GM12878 (cell line): ENCODE data around the gene HSPA12B. TPM values are rescaled to one million over a fixed set of nuclear protein-coding genes. Genes with fewer than 3 reads are reported as not detected.
A peak's percentile ranks its signal among the peaks of the same experiment; 100 is the strongest.

Source experiments
- ATAC-seq: fragments of 200-7000 bp; cut with Tn5 transposase; 3 replicates; pipeline ENCODE4 v1.9.1; 2020; ENCODE audit warnings: mild to moderate bottlenecking, moderate library complexity
- BruUV-seq: library from RNA; stranded (reverse); fragments of 400-500 nt; replicated peaks from 2 replicates; lab custom pipeline; 2021; lab: Mats Ljungman, UMichigan
- CTCF ChIA-PET: fragments of 300-600 bp; sonication (Branson Sonifier 250); formaldehyde crosslinking; extraction: SDS; loops from one replicate; lab custom pipeline; 2021; ENCODE audit warnings: inconsistent platforms; lab: Yijun Ruan, JAX
- POLR2A ChIA-PET: fragments of 350-600 bp; formaldehyde crosslinking; extraction: SDS; loops from one replicate; lab custom pipeline; 2021; ENCODE audit warnings: inconsistent platforms; lab: Charles Lee
- RAD21 ChIA-PET: fragments of 300-600 bp; sonication (Branson Sonifier 250); formaldehyde crosslinking; loops from one replicate; lab custom pipeline; 2023; ENCODE audit warnings: antibody characterized with exemption; ENCODE audit not compliant: unreplicated experiment; lab: Charles Lee
- SMC1A ChIA-PET: fragments of 300-600 bp; sonication (Branson Sonifier 250); formaldehyde crosslinking; loops from one replicate; lab custom pipeline; 2023; ENCODE audit not compliant: unreplicated experiment, uncharacterized antibody; lab: Charles Lee
- DNase-seq: peaks from one replicate; pipeline ENCODE4 v3.0.0-alpha.2; 2011; ENCODE audit warnings: low read depth, low spot score
- FAIRE-seq: peaks from 3 replicates; lab custom pipeline; 2011; peaks lifted over from hg19 to GRCh38; lab: Jason Lieb, UNC
- H2AFZ ChIP-seq: 2 replicates; pipeline ENCODE4 v1.6.0; 2011; ENCODE audit warnings: low read depth, low read length, control low read depth; ENCODE audit not compliant: control insufficient read depth
- H3K27ac ChIP-seq: 2 replicates; pipeline ENCODE4 v1.5.1; 2011; ENCODE audit warnings: control low read depth; ENCODE audit not compliant: control insufficient read depth, insufficient read depth
- H3K27me3 ChIP-seq, 2 experiments: replicated peaks in 1 of 2; 2 replicates each; pipeline versions ENCODE4 v1.6.0 to v1.6.1; 2011; ENCODE audit warnings: low read length in 1 of 2; ENCODE audit not compliant: control insufficient read depth in 2 of 2, insufficient read depth in 2 of 2
- H3K36me3 ChIP-seq, 2 experiments: 2 replicates each; pipeline ENCODE4 v1.5.1; 2011; ENCODE audit warnings: low read length in 1 of 2; ENCODE audit not compliant: control insufficient read depth in 2 of 2, insufficient read depth in 2 of 2
- H3K4me1 ChIP-seq: 2 replicates; pipeline ENCODE4 v1.6.1; 2011; ENCODE audit warnings: mild to moderate bottlenecking, low read length, moderate library complexity, mixed read lengths; ENCODE audit not compliant: control insufficient read depth, insufficient read depth
- H3K4me2 ChIP-seq: 2 replicates; pipeline ENCODE4 v1.6.0; 2011; ENCODE audit warnings: control low read depth; ENCODE audit not compliant: control insufficient read depth, insufficient read depth
- H3K4me3 ChIP-seq: fragments of 200-600 bp; sonication (generic); 2 replicates; pipeline ENCODE4 v1.5.1; 2016
- H3K79me2 ChIP-seq: 2 replicates; pipeline ENCODE4 v1.6.0; 2011; ENCODE audit warnings: low read length; ENCODE audit not compliant: control insufficient read depth, insufficient read depth
- H3K9ac ChIP-seq: 2 replicates; pipeline ENCODE4 v1.8.0; 2011; ENCODE audit warnings: low read length, control low read depth, mixed read lengths; ENCODE audit not compliant: control insufficient read depth, insufficient read depth
- H3K9me3 ChIP-seq: replicated peaks from 3 replicates; pipeline ENCODE4 v1.5.1; 2011; ENCODE audit warnings: mild to moderate bottlenecking, low read length; ENCODE audit not compliant: control insufficient read depth, insufficient read depth
- H4K20me1 ChIP-seq: 2 replicates; pipeline ENCODE4 v1.6.0; 2011; ENCODE audit not compliant: control insufficient read depth, insufficient read depth
- CBX5 ChIP-seq: sonication (generic); IDR thresholded peaks from 2 replicates; pipeline ENCODE4 v1.6.1; 2016; ENCODE audit warnings: low read depth, moderate library complexity, mild to moderate bottlenecking, inconsistent platforms
- DPF2 ChIP-seq: fragments of 450-650 bp; IDR thresholded peaks from 2 replicates; pipeline ENCODE4 v1.6.1; 2017; ENCODE audit warnings: mild to moderate bottlenecking
- EED ChIP-seq: sonication (generic); IDR thresholded peaks from 2 replicates; pipeline ENCODE4 v1.6.1; 2016; ENCODE audit warnings: antibody characterized with exemption, low read depth
- EGR1 ChIP-seq, 2 experiments: IDR thresholded peaks; 1 replicate in 1 of 2; 2 replicates in 1 of 2; pipeline ENCODE4 v1.6.1; 2011 to 2012; ENCODE audit warnings: low read depth in 2 of 2, low read length in 2 of 2, borderline replicate concordance in 1 of 2, mild to moderate bottlenecking in 1 of 2, moderate library complexity in 1 of 2
- ESRRA ChIP-seq: IDR thresholded peaks from 2 replicates; pipeline ENCODE4 v1.6.1; 2012; ENCODE audit warnings: mild to moderate bottlenecking, low read length, improper control_type of control experiment
- EZH2 ChIP-seq: IDR thresholded peaks from 2 replicates; pipeline ENCODE4 v1.6.1; 2012; ENCODE audit warnings: low read depth, mild to moderate bottlenecking, control low read depth, inconsistent platforms, low read length, borderline replicate concordance; ENCODE audit not compliant: control insufficient read depth
- FOS ChIP-seq: IDR thresholded peaks from 3 replicates; pipeline ENCODE4 v1.6.1; 2011; ENCODE audit warnings: borderline replicate concordance; ENCODE audit not compliant: insufficient read length; ENCODE audit errors: extremely low read depth
- GABPA ChIP-seq: IDR thresholded peaks from 2 replicates; pipeline ENCODE4 v1.6.1; 2014; ENCODE audit warnings: antibody characterized with exemption, low read depth, mild to moderate bottlenecking, inconsistent platforms
- HCFC1 ChIP-seq: fragments of 150-350 bp; IDR thresholded peaks from 2 replicates; pipeline ENCODE4 v1.6.1; 2014; ENCODE audit warnings: low read length
- MEF2A ChIP-seq: IDR thresholded peaks from 2 replicates; pipeline ENCODE4 v1.6.1; 2011; ENCODE audit warnings: low read depth, mild to moderate bottlenecking, low read length, moderate library complexity; ENCODE audit not compliant: insufficient read depth
- PAX5 ChIP-seq: IDR thresholded peaks from 2 replicates; pipeline ENCODE4 v1.6.1; 2011; ENCODE audit warnings: low read depth, low read length, borderline replicate concordance
- POLR2AphosphoS5 ChIP-seq: IDR thresholded peaks from 2 replicates; pipeline ENCODE4 v1.6.1; 2011; ENCODE audit warnings: mild to moderate bottlenecking, low read length, inconsistent platforms
- RAD21 ChIP-seq: IDR thresholded peaks from 2 replicates; pipeline ENCODE4 v1.6.1; 2011; ENCODE audit warnings: mild to moderate bottlenecking, low read depth, low read length, moderate library complexity; ENCODE audit not compliant: insufficient read depth
- RCOR1 ChIP-seq: conservative IDR thresholded peaks from 2 replicates; pipeline ENCODE4 v1.6.1; 2012; ENCODE audit warnings: low read depth, low read length, improper control_type of control experiment
- RFX5 ChIP-seq: IDR thresholded peaks from 2 replicates; pipeline ENCODE4 v1.6.1; 2011; ENCODE audit warnings: low read depth, low read length, improper control_type of control experiment
- SMC3 ChIP-seq: IDR thresholded peaks from 2 replicates; pipeline ENCODE4 v1.6.1; 2011; ENCODE audit warnings: low read length, improper control_type of control experiment, borderline replicate concordance
- SPI1 ChIP-seq: IDR thresholded peaks from 2 replicates; pipeline ENCODE4 v1.6.1; 2011; ENCODE audit warnings: low read depth, mild to moderate bottlenecking, low read length, moderate library complexity, borderline replicate concordance; ENCODE audit not compliant: insufficient read depth
- SUZ12 ChIP-seq: fragments of 200-600 bp; sonication (generic); IDR thresholded peaks from one replicate; pipeline ENCODE4 v1.6.1; 2018; ENCODE audit warnings: antibody characterized with exemption, mild to moderate bottlenecking; ENCODE audit not compliant: unreplicated experiment
- YY1 ChIP-seq: IDR thresholded peaks from 2 replicates; pipeline ENCODE4 v1.6.1; 2011; ENCODE audit warnings: low read depth, mild to moderate bottlenecking, low read length
- ZNF207 ChIP-seq: fragments of 450-650 bp; IDR thresholded peaks from 2 replicates; pipeline ENCODE4 v1.6.1; 2014; ENCODE audit warnings: antibody characterized with exemption, mild to moderate bottlenecking, borderline replicate concordance
- ZNF24 ChIP-seq: fragments of 450-650 bp; IDR thresholded peaks from 2 replicates; pipeline ENCODE4 v1.6.1; 2017; ENCODE audit warnings: antibody characterized with exemption, mild to moderate bottlenecking
- WGBS: methylation state at CpG from one replicate; pipeline ENCODE4 v1.1.6; 2016; ENCODE audit warnings: low lambda C conversion rate; ENCODE audit not compliant: insufficient replicate concordance, insufficient coverage; ENCODE audit errors: missing lambda C conversion rate; 5-methylcytosine and 5-hydroxymethylcytosine counted together
- in situ Hi-C: fragments of 300-500 bp; cut with MboI; formaldehyde crosslinking; loops from 9 replicates; pipeline ENCODE4 v1.14.3; 2018; ENCODE audit warnings: mixed read lengths
- intact Hi-C: fragments of 100-400 bp; cut with micrococcal nuclease; formaldehyde crosslinking; loops from one replicate; pipeline ENCODE4 v1.14.2; 2022; ENCODE audit not compliant: unreplicated experiment
- polyA plus RNA-seq, 11 experiments: library from polyadenylated mRNA; depleted of rRNA in 4 of 11; unstranded in 6 of 11; stranded (reverse) in 5 of 11; fragments of >200 nt; fragmentation: Nextera tagmentation in 4 of 11; fragmentation: Illumina TruSeq in 1 of 11; extraction: Ambion mirVana in 4 of 11; extraction: Trizol in 1 of 11; gene quantifications; 1 replicate in 1 of 11; 2 replicates in 10 of 11; pipeline versions ENCODE4 v1.2.1 to v1.2.3, GENCODE V29; 2011 to 2016; ENCODE audit warnings: inconsistent platforms in 2 of 11, missing spikeins in 2 of 11, low read depth in 1 of 11
- total RNA-seq, 4 experiments: library from RNA; depleted of rRNA in 3 of 4; stranded (reverse); fragments of >200 nt in 3 of 4; fragmentation: Illumina TruSeq in 1 of 4; extraction: Trizol in 1 of 4; gene quantifications; 2 replicates each; pipeline versions ENCODE4 v1.2.1 to v1.2.3, GENCODE V29; 2013 to 2021
- TF ChIP-seq, protein P1 (sequence below): fragments of 450-650 bp; IDR thresholded peaks from 2 replicates; pipeline ENCODE4 v1.6.1; 2017; ENCODE audit warnings: mild to moderate bottlenecking
- TF ChIP-seq, protein P2 (sequence below): IDR thresholded peaks from 2 replicates; pipeline ENCODE4 v1.6.1; 2012; ENCODE audit warnings: low read depth, low read length, improper control_type of control experiment

HSPA12B gene
- total and polyA plus RNA-seq, 10 of the 15 experiments (the other 5 are each of a cell fraction or from before 2014, with no cell fraction given), result 0.08 TPM; not detected in 9

- CTCF ChIA-PET, result interaction anchor here (0.6 to 4.1 kb wide), 8 partner anchors 14 to 339 kb away, joined by 3 to 52 read pairs (median 3); partner anchors contain the start of genes ADISSP and SPEF1
- RAD21 ChIA-PET, result interaction anchor here (1.0 to 1.3 kb wide), 3 partner anchors 14 to 102 kb away, joined by 4 read pairs; partner anchors contain the start of gene ADISSP
- TF ChIP-seq FOS, result no peak
- peak; percentile 25; the same call in 1 of the 2 replicates for TF ChIP-seq YY1
- TF ChIP-seq ESRRA, result no peak
- TF ChIP-seq CBX5, result no peak
- TF ChIP-seq SMC3, result peak; percentile 39; the same call in 1 of the 2 replicates
- no peak for TF ChIP-seq ZNF207
- TF ChIP-seq ZNF24, result no peak
- TF ChIP-seq RCOR1, result no peak
- no peak for TF ChIP-seq MEF2A
- TF ChIP-seq HCFC1, result no peak
- TF ChIP-seq DPF2, result no peak
- TF ChIP-seq EED, result no peak
- TF ChIP-seq SPI1, result no peak
- TF ChIP-seq SUZ12, result no peak
- no peak for TF ChIP-seq GABPA
- TF ChIP-seq, protein P1, sequence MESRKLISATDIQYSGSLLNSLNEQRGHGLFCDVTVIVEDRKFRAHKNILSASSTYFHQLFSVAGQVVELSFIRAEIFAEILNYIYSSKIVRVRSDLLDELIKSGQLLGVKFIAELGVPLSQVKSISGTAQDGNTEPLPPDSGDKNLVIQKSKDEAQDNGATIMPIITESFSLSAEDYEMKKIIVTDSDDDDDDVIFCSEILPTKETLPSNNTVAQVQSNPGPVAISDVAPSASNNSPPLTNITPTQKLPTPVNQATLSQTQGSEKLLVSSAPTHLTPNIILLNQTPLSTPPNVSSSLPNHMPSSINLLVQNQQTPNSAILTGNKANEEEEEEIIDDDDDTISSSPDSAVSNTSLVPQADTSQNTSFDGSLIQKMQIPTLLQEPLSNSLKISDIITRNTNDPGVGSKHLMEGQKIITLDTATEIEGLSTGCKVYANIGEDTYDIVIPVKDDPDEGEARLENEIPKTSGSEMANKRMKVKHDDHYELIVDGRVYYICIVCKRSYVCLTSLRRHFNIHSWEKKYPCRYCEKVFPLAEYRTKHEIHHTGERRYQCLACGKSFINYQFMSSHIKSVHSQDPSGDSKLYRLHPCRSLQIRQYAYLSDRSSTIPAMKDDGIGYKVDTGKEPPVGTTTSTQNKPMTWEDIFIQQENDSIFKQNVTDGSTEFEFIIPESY, result no peak
- peak; percentile 64 for TF ChIP-seq RAD21
- no peak for TF ChIP-seq RFX5
- no peak for TF ChIP-seq EGR1 (IDR thresholded peaks at IDR 0.05; ENCODE audit: borderline replicate concordance in 1 of 2, low read depth in 2 of 2, low read length in 2 of 2)
- TF ChIP-seq, protein P2, sequence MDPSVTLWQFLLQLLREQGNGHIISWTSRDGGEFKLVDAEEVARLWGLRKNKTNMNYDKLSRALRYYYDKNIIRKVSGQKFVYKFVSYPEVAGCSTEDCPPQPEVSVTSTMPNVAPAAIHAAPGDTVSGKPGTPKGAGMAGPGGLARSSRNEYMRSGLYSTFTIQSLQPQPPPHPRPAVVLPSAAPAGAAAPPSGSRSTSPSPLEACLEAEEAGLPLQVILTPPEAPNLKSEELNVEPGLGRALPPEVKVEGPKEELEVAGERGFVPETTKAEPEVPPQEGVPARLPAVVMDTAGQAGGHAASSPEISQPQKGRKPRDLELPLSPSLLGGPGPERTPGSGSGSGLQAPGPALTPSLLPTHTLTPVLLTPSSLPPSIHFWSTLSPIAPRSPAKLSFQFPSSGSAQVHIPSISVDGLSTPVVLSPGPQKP, result no peak
- TF ChIP-seq PAX5, result no peak
- no peak for TF ChIP-seq EZH2
- no peak for TF ChIP-seq POLR2AphosphoS5
Observed at GRCh38 chr20:3753098-3753497, 20.6 kb downstream of the HSPA12B start.

More at GRCh38 chr20:3753098-3753497, 20.6 kb downstream of the HSPA12B start:
- intact Hi-C loops (loop anchor here (2.0 kb wide), 1 partner anchor 14 kb away; the partner anchor contains the start of gene ADISSP), in situ Hi-C loops (no loop called here)
- Histone ChIP-seq H4K20me1 (no peaks in the 10 kb centered on the region), H3K9ac (no peak overlapping the region), H3K4me3 (no peak overlapping the region), H3K27me3 (no peaks in the 10 kb centered on the region), H3K4me1 (no peaks in the 10 kb centered on the region), H3K27ac (no peak overlapping the region), H2AFZ (no peak overlapping the region), H3K36me3 (no peaks in the 10 kb centered on the region; a peak in 1 of 4 replicates), H3K79me2 (no peaks in the 10 kb centered on the region), H3K4me2 (no peak overlapping the region), H3K9me3 (no peaks in the 10 kb centered on the region)
- peak; percentile 83 for ATAC-seq
- 38% methylated on average over 4 of the region's 4 CpGs for WGBS
- peak; percentile 87 for FAIRE-seq
- POLR2A ChIA-PET, result interaction anchor here (1.1 kb wide), 1 partner anchor 13 kb away, joined by 5 read pairs; no protein-coding TSS in a partner anchor
- SMC1A ChIA-PET, result interaction anchor here (0.7 to 2.7 kb wide), 4 partner anchors 15 to 104 kb away, joined by 3 to 12 read pairs (median 4); partner anchors contain the start of gene ADISSP
- no TSS peak for BruUV-seq
- no peak for DNase-seq
